Measurements from ENCODE around the gene NUAK2.

Gene NUAK2

DNA sequence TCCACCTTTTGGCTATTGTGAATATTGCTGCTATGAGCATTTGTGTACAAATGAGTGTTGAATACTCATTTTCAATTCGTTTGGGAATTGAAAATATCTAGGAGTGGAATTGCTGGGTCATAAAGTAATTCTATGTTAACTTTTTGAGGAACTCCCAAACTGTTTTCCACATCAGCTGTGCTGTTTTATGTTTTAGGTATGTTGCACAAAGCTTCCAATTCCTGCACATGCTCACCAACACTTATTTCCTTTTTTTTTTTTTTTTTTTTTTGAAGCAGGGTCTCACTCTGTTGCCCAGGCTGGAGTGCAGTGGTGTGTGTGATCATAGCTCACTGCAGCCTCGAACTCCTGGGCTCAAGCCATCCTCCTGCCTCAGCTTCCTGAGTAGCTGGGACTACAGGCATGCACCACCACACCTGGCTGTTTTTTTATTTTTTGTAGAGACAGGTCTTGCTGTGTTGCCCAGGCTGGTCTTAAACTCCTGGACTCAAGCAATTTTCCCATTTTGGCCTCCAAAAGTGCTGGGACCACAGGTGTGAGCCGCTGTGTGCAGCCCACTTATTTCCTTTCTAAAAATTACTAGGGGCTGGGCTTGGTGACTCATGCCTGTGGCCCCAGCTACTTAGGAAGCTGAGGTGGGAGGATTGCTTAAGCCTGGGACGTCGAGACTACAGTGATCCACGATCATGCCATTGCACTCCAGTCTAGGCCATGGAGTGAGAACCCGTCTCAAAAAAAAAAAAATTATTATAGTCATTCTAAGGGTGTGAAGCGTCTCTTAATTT, 60.4 kb downstream of the NUAK2 start:
- in situ Hi-C loops (cut with MboI; ENCODE audit: low sequenced_read_pairs) = loop anchor here (25.0 kb wide), 1 partner anchor 274 kb away; no protein-coding TSS in a partner anchor

GRCh38 chr1:205259998-205260397, 61.5 kb downstream of the NUAK2 start:
- in situ Hi-C loops (cut with MboI; ENCODE audit: low sequenced_read_pairs) = loop anchor here (25.0 kb wide), 1 partner anchor 273 kb away; no protein-coding TSS in a partner anchor

DNA sequence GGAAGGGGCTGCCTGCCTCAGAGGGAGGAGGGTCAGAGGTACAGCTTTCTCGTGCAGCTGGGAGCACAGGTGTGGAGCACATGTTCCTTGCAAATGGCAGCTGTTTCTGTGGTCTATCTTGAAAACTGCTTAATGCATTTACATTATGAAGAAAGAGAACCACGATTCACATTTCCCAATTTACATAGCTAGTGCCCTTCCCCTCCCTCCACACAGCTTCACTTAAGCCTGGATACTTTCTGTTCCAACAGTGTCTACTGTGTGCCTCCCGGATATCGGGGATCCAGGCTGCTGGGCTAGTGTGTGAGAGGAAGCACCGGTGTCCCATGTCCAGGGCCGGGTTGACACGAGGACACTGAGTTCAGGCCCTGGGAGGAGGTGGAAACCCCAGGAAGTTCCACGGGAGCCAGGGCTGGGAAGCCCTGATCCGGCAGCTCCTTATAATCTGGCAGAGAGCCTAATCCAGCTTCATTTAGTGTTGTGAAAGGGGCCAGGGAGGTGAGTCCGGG, 62.2 kb downstream of the NUAK2 start:
- in situ Hi-C loops (cut with MboI; ENCODE audit: low sequenced_read_pairs) = loop anchor here (25.0 kb wide), 1 partner anchor 272 kb away; no protein-coding TSS in a partner anchor

DNA sequence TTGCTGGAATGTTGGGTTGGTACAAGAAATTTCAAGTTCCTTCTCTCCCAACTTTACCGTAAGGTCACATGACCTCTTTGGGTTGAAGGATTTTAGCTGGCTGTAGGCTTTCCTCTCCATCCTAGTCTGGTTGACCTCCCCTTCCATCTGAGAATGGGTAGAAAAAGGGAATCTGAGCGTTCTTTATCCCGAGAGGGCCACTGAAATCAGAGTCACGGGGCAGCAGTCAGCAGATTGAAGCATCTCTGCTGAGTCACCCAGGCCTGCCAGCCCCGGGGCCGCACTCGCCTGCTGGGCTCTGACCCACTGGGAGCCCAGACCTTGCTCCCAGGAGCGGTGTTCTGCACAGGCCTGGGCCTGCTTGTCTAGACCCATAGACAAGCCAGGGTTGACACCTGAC, 62.8 kb downstream of the NUAK2 start:
- in situ Hi-C loops (cut with MboI; ENCODE audit: low sequenced_read_pairs) = loop anchor here (25.0 kb wide), 1 partner anchor 271 kb away; no protein-coding TSS in a partner anchor

DNA sequence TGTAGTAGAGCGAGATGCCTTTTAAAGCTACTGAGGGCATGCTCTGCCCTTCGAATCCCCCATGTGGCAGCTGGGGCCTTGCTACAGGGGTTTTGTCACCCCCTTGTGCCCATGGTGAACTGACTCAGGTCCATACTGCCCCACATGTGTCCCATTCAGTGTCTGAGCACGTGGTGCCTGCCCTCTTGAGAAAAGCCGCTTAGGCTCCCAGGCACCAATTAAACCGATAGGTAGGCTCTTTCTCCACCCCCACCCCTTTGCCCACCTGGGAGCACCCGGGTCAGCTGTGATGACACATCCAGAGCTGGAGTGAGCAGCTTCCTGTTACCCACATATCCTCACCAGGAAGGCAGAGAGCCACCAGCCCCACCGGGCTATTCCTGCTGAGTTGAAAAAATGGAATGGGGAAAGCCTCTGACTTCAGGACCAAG, 63.3 kb downstream of the NUAK2 start:
- in situ Hi-C loops (cut with MboI; ENCODE audit: low sequenced_read_pairs) = loop anchor here (25.0 kb wide), 1 partner anchor 271 kb away; no protein-coding TSS in a partner anchor

GRCh38 chr1:205257735-205258134, 63.8 kb downstream of the NUAK2 start:
- in situ Hi-C loops (cut with MboI; ENCODE audit: low sequenced_read_pairs) = loop anchor here (25.0 kb wide), 1 partner anchor 270 kb away; no protein-coding TSS in a partner anchor

- in situ Hi-C loops (cut with MboI; ENCODE audit: low sequenced_read_pairs) = loop anchor here (25.0 kb wide), 1 partner anchor 270 kb away; no protein-coding TSS in a partner anchor
Observed at GRCh38 chr1:205256951-205257625, 64.5 kb downstream of the NUAK2 start.

DNA sequence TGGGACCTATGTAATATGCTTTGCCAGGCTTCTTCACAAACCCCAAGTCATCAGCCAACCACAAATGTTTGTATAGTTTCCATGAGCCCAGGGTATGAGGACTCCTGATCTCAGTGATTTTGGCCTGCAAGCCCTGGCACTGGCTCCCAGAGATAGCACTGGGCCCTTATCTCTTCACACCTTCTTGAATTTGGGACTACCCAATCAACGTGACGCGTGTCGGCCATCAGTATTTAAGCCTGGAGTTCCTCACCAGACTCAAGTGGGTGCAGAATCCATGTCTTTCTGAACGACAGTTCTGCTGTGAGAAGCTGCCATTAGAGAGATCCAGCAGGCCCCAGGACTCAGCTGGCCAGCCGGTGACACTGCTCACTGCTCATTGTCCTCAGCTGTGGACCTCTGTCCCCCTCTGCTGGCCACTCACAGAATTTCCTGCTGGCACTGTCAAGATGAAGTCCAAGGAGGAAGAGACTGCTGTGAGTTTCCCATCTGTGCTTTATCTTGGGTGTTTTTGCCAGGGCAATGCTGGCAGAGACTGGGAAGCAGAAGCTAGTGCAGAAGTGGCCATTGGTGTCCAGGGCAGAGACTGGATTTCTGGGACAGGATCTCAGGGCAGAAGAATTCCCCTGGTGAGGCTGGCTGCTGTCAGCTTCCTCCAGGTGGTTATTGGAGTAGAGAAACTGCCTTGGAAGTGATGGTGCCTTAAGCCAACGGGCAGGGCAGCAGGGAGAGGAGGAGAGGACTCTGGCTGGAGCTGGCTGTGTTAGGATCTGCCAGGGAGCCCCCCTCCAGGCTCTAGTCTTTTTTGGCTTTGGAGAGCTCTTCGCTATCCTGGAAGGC, 65.4 kb downstream of the NUAK2 start:
- in situ Hi-C loops (cut with MboI; ENCODE audit: low sequenced_read_pairs) = loop anchor here (25.0 kb wide), 1 partner anchor 269 kb away; no protein-coding TSS in a partner anchor

Data from HL-60/S4 treated with phorbol 12-myristate 13-acetate at 8.2 ng/mL for 4 days and 3 days (cell line).